CD4-positive, alpha-beta T cell (primary cell): ENCODE measurements around the gene SLC2A13. TPM values are rescaled to one million over a fixed set of nuclear protein-coding genes. Genes with fewer than 3 reads are reported as not detected.

Experiments used
- ATAC-seq: fragments of 200-7000 bp; cut with Tn5 transposase; one replicate; pipeline ENCODE4 v1.10.0; 2022; ENCODE audit warnings: mild to moderate bottlenecking; ENCODE audit not compliant: poor library complexity
- CTCF ChIA-PET: fragments of 350-600 bp; sonication (Branson Sonifier 250); formaldehyde crosslinking; loops from one replicate; lab custom pipeline; 2021; ENCODE audit warnings: antibody characterized with exemption, inconsistent platforms; lab: Charles Lee
- POLR2A ChIA-PET: fragments of 350-600 bp; sonication (Branson Sonifier 250); formaldehyde crosslinking; loops from one replicate; lab custom pipeline; 2021; ENCODE audit warnings: antibody characterized with exemption, inconsistent platforms; lab: Charles Lee
- DNase-seq, 14 experiments: peaks; one replicate each; pipeline ENCODE4 v3.0.0-alpha.2; 2013 to 2020; ENCODE audit warnings: mixed read lengths in 2 of 14
- H3K27ac ChIP-seq, 2 donors: one replicate each; pipeline versions ENCODE4 v1.5.1 to v1.7.0; 2013; ENCODE audit warnings: low read length in 2 of 2, low read depth in 1 of 2, mild to moderate bottlenecking in 1 of 2
- H3K27me3 ChIP-seq, 2 experiments: 1 replicate in 1 of 2; 2 replicates in 1 of 2; pipeline versions ENCODE4 v1.6.1 to v1.7.0; 2013; ENCODE audit warnings: low read length in 2 of 2, control low read depth in 1 of 2, mild to moderate bottlenecking in 1 of 2, moderate library complexity in 1 of 2; ENCODE audit not compliant: insufficient read depth in 2 of 2, control insufficient read depth in 1 of 2
- H3K36me3 ChIP-seq: one replicate; pipeline ENCODE4 v1.6.1; 2013; ENCODE audit warnings: low read length, control low read depth; ENCODE audit not compliant: insufficient read depth
- H3K4me1 ChIP-seq: one replicate; pipeline ENCODE4 v1.6.1; 2013; ENCODE audit warnings: low read length, control low read depth; ENCODE audit not compliant: insufficient read depth
- H3K4me3 ChIP-seq: one replicate; pipeline ENCODE4 v1.5.1; 2013; ENCODE audit warnings: mild to moderate bottlenecking, low read length, moderate library complexity
- H3K9me3 ChIP-seq, 2 experiments: 1 replicate in 1 of 2; 2 replicates in 1 of 2; pipeline versions ENCODE4 v1.6.1 to v1.7.0; 2013; ENCODE audit warnings: low read length in 2 of 2, mild to moderate bottlenecking in 2 of 2, control low read depth in 1 of 2, moderate library complexity in 1 of 2; ENCODE audit not compliant: control insufficient read depth in 1 of 2, insufficient read depth in 1 of 2
- H3K27ac Mint-ChIP-seq: one replicate; pipeline ENCODE4 v1.8.0; 2020; ENCODE audit warnings: mixed read lengths
- H3K27me3 Mint-ChIP-seq: one replicate; pipeline ENCODE4 v1.8.0; 2021; ENCODE audit warnings: mixed read lengths
- H3K36me3 Mint-ChIP-seq: one replicate; pipeline ENCODE4 v1.8.0; 2021; ENCODE audit warnings: low read depth, mixed read lengths
- H3K4me1 Mint-ChIP-seq: one replicate; pipeline ENCODE4 v1.8.0; 2021; ENCODE audit warnings: low read depth, mixed read lengths
- H3K4me3 Mint-ChIP-seq: one replicate; pipeline ENCODE4 v1.8.0; 2020; ENCODE audit warnings: mild to moderate bottlenecking, mixed read lengths
- H3K9me3 Mint-ChIP-seq: one replicate; pipeline ENCODE4 v1.8.0; 2020; ENCODE audit warnings: mixed read lengths
- intact Hi-C, 2 experiments: fragments of 100-400 bp; cut with DNase I in 1 of 2; cut with micrococcal nuclease in 1 of 2; formaldehyde crosslinking; loops; one replicate each; pipeline versions ENCODE4 v1.15.1 to v1.9.0; 2023 to 2025; cut with DNase I, micrococcal nuclease
- total RNA-seq, 174 experiments: library from RNA in 2 of 174; stranded (reverse) in 2 of 174; gene quantifications; one replicate each; pipeline ENCODE4 v1.2.3 and lab custom pipeline; 2021 to 2026
- TF ChIP-seq, protein P1 (sequence below): fragments of 200-600 bp; IDR thresholded peaks from one replicate; pipeline ENCODE4 v1.8.0; 2022; ENCODE audit warnings: antibody characterized with exemption, mild to moderate bottlenecking

SLC2A13 gene
- total RNA-seq, 2 experiments from 2014 or later = 1.6 to 1.7 TPM

- Mint-ChIP-seq H3K27me3 (no peaks in the 10 kb centered on the region), H3K36me3 (no peaks in the 10 kb centered on the region), H3K27ac (no peak overlapping the region), H3K9me3 (no peaks in the 10 kb centered on the region), H3K4me3 (no peak overlapping the region), H3K4me1 (no peaks in the 10 kb centered on the region)
- Histone ChIP-seq H3K36me3 (no peaks in the 10 kb centered on the region), H3K27ac (no peak overlapping the region), H3K9me3 (no peaks in the 10 kb centered on the region), H3K4me3 (no peak overlapping the region), H3K4me1 (no peaks in the 10 kb centered on the region), H3K27me3 (no peaks in the 10 kb centered on the region)
- DNase-seq (no peak), ATAC-seq (no peak)
- intact Hi-C loops = no loop called here
- TF ChIP-seq, protein P1, sequence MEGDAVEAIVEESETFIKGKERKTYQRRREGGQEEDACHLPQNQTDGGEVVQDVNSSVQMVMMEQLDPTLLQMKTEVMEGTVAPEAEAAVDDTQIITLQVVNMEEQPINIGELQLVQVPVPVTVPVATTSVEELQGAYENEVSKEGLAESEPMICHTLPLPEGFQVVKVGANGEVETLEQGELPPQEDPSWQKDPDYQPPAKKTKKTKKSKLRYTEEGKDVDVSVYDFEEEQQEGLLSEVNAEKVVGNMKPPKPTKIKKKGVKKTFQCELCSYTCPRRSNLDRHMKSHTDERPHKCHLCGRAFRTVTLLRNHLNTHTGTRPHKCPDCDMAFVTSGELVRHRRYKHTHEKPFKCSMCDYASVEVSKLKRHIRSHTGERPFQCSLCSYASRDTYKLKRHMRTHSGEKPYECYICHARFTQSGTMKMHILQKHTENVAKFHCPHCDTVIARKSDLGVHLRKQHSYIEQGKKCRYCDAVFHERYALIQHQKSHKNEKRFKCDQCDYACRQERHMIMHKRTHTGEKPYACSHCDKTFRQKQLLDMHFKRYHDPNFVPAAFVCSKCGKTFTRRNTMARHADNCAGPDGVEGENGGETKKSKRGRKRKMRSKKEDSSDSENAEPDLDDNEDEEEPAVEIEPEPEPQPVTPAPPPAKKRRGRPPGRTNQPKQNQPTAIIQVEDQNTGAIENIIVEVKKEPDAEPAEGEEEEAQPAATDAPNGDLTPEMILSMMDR = no peak
- CTCF ChIA-PET = no interaction called here
- POLR2A ChIA-PET = no interaction called here
These were observed 307.5 kb downstream of the SLC2A13 start for GRCh38 chr12:39798429-39798828.

DNA sequence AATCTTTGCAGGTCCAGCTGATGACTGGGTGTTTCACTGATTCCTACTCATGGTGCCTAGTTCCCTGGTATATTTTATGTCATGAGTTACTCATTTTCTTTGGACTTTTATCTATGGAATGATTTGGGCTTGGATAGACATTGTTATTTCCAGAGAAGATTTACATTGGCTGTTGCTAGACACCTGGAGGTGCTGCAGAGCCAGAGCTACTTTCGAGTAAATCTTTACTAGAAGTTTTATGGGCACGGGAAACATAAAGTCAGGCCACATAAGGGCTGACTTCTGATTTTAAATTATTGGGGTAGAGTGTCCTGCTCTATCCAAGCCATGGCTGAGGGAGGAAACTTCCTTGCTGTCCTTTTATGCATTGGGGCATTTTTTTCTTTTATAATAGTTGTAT lies 310.4 kb downstream of the SLC2A13 start:
- ATAC-seq = no peak
- Mint-ChIP-seq H3K4me3 (no peak overlapping the region), H3K27ac (no peak overlapping the region), H3K4me1 (no peaks in the 10 kb centered on the region), H3K36me3 (no peaks in the 10 kb centered on the region), H3K9me3 (no peaks in the 10 kb centered on the region), H3K27me3 (no peaks in the 10 kb centered on the region)
- no peaks in the 10 kb centered on the region for H3K36me3 ChIP-seq
- no peaks in the 10 kb centered on the region for H3K9me3 ChIP-seq
- no peaks in the 10 kb centered on the region for H3K27me3 ChIP-seq
- POLR2A ChIA-PET = no interaction called here
- TF ChIP-seq, protein P1 = no peak
- intact Hi-C loops = no loop called here
- no peak overlapping the region for H3K27ac ChIP-seq
- CTCF ChIA-PET = no interaction called here
- DNase-seq = no peak
- no peak overlapping the region for H3K4me3 ChIP-seq
- H3K4me1 ChIP-seq = no peaks in the 10 kb centered on the region

DNA sequence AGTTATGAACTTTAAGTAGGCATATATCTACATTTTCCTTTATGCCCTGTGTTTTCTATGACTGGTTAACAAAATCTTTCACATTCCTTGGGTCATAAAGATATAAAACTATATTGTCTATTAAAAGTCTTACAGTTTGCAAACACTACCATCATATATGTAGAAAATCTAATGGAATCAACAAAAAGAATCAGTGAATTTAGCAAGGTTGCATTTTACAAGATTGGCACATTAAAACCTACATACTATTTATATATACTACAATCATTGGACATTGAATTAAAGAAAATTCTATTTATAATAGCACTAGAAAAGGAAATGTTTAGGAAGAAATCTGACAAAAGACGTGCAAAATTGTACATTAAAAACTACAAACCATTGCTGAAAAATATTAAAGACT lies 312.9 kb downstream of the SLC2A13 start:
- CTCF ChIA-PET = no interaction called here
- Histone ChIP-seq H3K9me3 (no peaks in the 10 kb centered on the region), H3K4me3 (no peak overlapping the region), H3K4me1 (no peaks in the 10 kb centered on the region), H3K36me3 (no peaks in the 10 kb centered on the region), H3K27me3 (no peaks in the 10 kb centered on the region), H3K27ac (no peak overlapping the region)
- ATAC-seq = no peak
- POLR2A ChIA-PET = no interaction called here
- H3K4me3 Mint-ChIP-seq = no peak overlapping the region
- no peak for DNase-seq
- no peaks in the 10 kb centered on the region for H3K27me3 Mint-ChIP-seq
- intact Hi-C loops = no loop called here
- H3K9me3 Mint-ChIP-seq = no peaks in the 10 kb centered on the region
- H3K36me3 Mint-ChIP-seq = no peaks in the 10 kb centered on the region
- TF ChIP-seq, protein P1 = no peak
- no peak overlapping the region for H3K27ac Mint-ChIP-seq
- H3K4me1 Mint-ChIP-seq = no peaks in the 10 kb centered on the region
